HG03354 (cell line): ENCODE data around the gene AFF3.

Experiments
- ATAC-seq: cut with Tn5 transposase; IDR thresholded peaks from one replicate; pipeline ENCODE4 v1.9.1; 2021; ENCODE audit warnings: mild to moderate bottlenecking; ENCODE audit not compliant: unreplicated experiment, poor library complexity, severe bottlenecking

Gene AFF3

GRCh38 chr2:99643787-99644418 is 498.5 kb downstream of the AFF3 start:
- ATAC-seq = no peak

- no peak for ATAC-seq
Measured at GRCh38 chr2:99641999-99642398, 500.4 kb downstream of the AFF3 start.

GRCh38 chr2:99640635-99641151 is 501.7 kb downstream of the AFF3 start:
- ATAC-seq = no peak

GRCh38 chr2:99638791-99639190 is 503.6 kb downstream of the AFF3 start:
- ATAC-seq = no peak

- no peak for ATAC-seq
Measured at GRCh38 chr2:99637159-99637697, 505.2 kb downstream of the AFF3 start.

- ATAC-seq = no peak
Measured at GRCh38 chr2:99636144-99637034, 506.0 kb downstream of the AFF3 start.

- no peak for ATAC-seq
Measured at GRCh38 chr2:99635710-99636109, 506.7 kb downstream of the AFF3 start.

- no peak for ATAC-seq
Measured at GRCh38 chr2:99634234-99634633, 508.2 kb downstream of the AFF3 start.

- ATAC-seq = no peak
Measured at GRCh38 chr2:99631700-99632099, 510.7 kb downstream of the AFF3 start.

GRCh38 chr2:99629320-99629719 is 513.1 kb downstream of the AFF3 start:
- no peak for ATAC-seq

- ATAC-seq = no peak
Measured at GRCh38 chr2:99626158-99626557, 516.2 kb downstream of the AFF3 start.

GRCh38 chr2:99624677-99625076 is 517.7 kb downstream of the AFF3 start:
- ATAC-seq = no peak

- no peak for ATAC-seq
Measured at GRCh38 chr2:99623613-99624012, 518.8 kb downstream of the AFF3 start.

- ATAC-seq = no peak
Measured at GRCh38 chr2:99623035-99623434, 519.4 kb downstream of the AFF3 start.

- ATAC-seq = no peak
Measured at GRCh38 chr2:99622534-99622933, 519.9 kb downstream of the AFF3 start.

GRCh38 chr2:99621774-99622173 is 520.6 kb downstream of the AFF3 start:
- ATAC-seq = no peak

- ATAC-seq = no peak
Measured at GRCh38 chr2:99621106-99621505, 521.3 kb downstream of the AFF3 start.

GRCh38 chr2:99619151-99619550 is 523.2 kb downstream of the AFF3 start:
- ATAC-seq = no peak

- no peak for ATAC-seq
Measured at GRCh38 chr2:99618579-99619097, 523.8 kb downstream of the AFF3 start.

GRCh38 chr2:99617811-99618210 is 524.6 kb downstream of the AFF3 start:
- ATAC-seq = no peak
